HCT116 (cell line): Measurements from ENCODE around the gene TRIM59. TPM values are rescaled to one million over a fixed set of nuclear protein-coding genes. Genes with fewer than 3 reads are reported as not detected.

ENCODE experiments used
- microRNA counts: library from miRNA; unstranded; fragments of <30 nt; microRNA quantifications from one replicate; lab custom pipeline; 2015
- microRNA-seq: library from miRNA; unstranded; fragments of <30 nt; microRNA quantifications from one replicate; pipeline ENCODE4, GENCODE V29; 2016; ENCODE audit warnings: borderline number of aligned reads
- total RNA-seq: library from RNA; stranded (reverse); gene quantifications from one replicate; pipeline ENCODE4 v1.2.1, GENCODE V29; 2021; ENCODE audit not compliant: unreplicated experiment

Gene TRIM59
- total RNA-seq, 1 experiment from 2014 or later, result 41.6 TPM

MicroRNAs within 50 kb of the gene (microRNA counts, 767-probe panel; counts per million panel counts)
- 22,840 counts per million, percentile 60 among the panel's probes with 10 or more counts for microRNA hsa-miR-15b-5p (lab: Ali Mortazavi, UCI)

Small RNA genes lying within 50 kb of the gene (microRNA-seq; reads per million reads assigned to microRNA genes)
- 1,997 reads per million, percentile 86 among the genes with 10 or more reads in this experiment for gene MIR15B
- 477 reads per million, percentile 76 among the genes with 10 or more reads in this experiment for gene MIR16-2

Other genes with a start within 250 kb of the TRIM59 start
- gene C3orf80, start 224.4 kb downstream of the TRIM59 start, total RNA-seq, result 2.4 TPM
- 26.3 TPM for gene IFT80, start 50.6 kb downstream of the TRIM59 start, total RNA-seq
- 123 TPM for gene SMC4, start 50.1 kb downstream of the TRIM59 start, total RNA-seq
- gene KPNA4, start 115.8 kb upstream of the TRIM59 start, total RNA-seq, result 43.1 TPM
- gene ARL14, start 227.4 kb upstream of the TRIM59 start, total RNA-seq, result 0.42 TPM